WTC11 (cell line): Measurements from ENCODE around the gene LGI4. TPM values are rescaled to one million over a fixed set of nuclear protein-coding genes. Genes with fewer than 3 reads are reported as not detected.

Source experiments
- AFF4 ChIP-seq: sonication (generic); formaldehyde crosslinking; IDR thresholded peaks from 2 replicates; pipeline ENCODE4 v1.8.1; 2023; ENCODE audit warnings: mild to moderate bottlenecking, missing genetic modification reagents, borderline replicate concordance
- ERG ChIP-seq: fragments of 250-450 bp; sonication (Bioruptor Pico); IDR thresholded peaks from 2 replicates; pipeline ENCODE4 v1.8.0; 2021; ENCODE audit warnings: mild to moderate bottlenecking
- FOXJ3 ChIP-seq: sonication (generic); formaldehyde crosslinking; IDR thresholded peaks from 2 replicates; pipeline ENCODE4 v1.9.0; 2021; ENCODE audit warnings: missing genetic modification reagents, mild to moderate bottlenecking, borderline replicate concordance
- GRHL2 ChIP-seq: fragments of 250-450 bp; sonication (Bioruptor Pico); IDR thresholded peaks from 2 replicates; pipeline ENCODE4 v1.8.0; 2022; ENCODE audit warnings: mild to moderate bottlenecking, moderate library complexity; ENCODE audit not compliant: insufficient replicate concordance, severe bottlenecking
- JAZF1 ChIP-seq: fragments of 250-450 bp; sonication (Bioruptor Pico); IDR thresholded peaks from 2 replicates; pipeline ENCODE4 v1.9.0; 2021; ENCODE audit warnings: moderate library complexity, mild to moderate bottlenecking, inconsistent platforms
- NFATC4 ChIP-seq: fragments of 250-450 bp; sonication (Bioruptor Pico); IDR thresholded peaks from 2 replicates; pipeline ENCODE4 v1.9.0; 2021; ENCODE audit warnings: mild to moderate bottlenecking
- NR1H2 ChIP-seq: sonication (generic); formaldehyde crosslinking; IDR thresholded peaks from 2 replicates; pipeline ENCODE4 v1.9.0; 2021; ENCODE audit warnings: mild to moderate bottlenecking, moderate library complexity, missing genetic modification reagents
- PRDM15 ChIP-seq: sonication (generic); formaldehyde crosslinking; IDR thresholded peaks from 2 replicates; pipeline ENCODE4 v1.8.0; 2022; ENCODE audit warnings: missing genetic modification reagents
- USF1 ChIP-seq: sonication (generic); formaldehyde crosslinking; IDR thresholded peaks from 2 replicates; pipeline ENCODE4 v1.8.0; 2022; ENCODE audit warnings: mild to moderate bottlenecking, missing genetic modification reagents
- ZBTB21 ChIP-seq: sonication (generic); formaldehyde crosslinking; IDR thresholded peaks from 2 replicates; pipeline ENCODE4 v1.8.1; 2023; ENCODE audit warnings: mild to moderate bottlenecking, missing genetic modification reagents, borderline replicate concordance
- ZMAT4 ChIP-seq: fragments of 250-450 bp; sonication (Bioruptor Pico); IDR thresholded peaks from 2 replicates; pipeline ENCODE4 v1.9.0; 2021; ENCODE audit warnings: mild to moderate bottlenecking
- ZNF281 ChIP-seq: sonication (generic); formaldehyde crosslinking; IDR thresholded peaks from 2 replicates; pipeline ENCODE4 v1.8.0; 2023; ENCODE audit warnings: mild to moderate bottlenecking, missing genetic modification reagents
- ZNF416 ChIP-seq: fragments of 250-450 bp; sonication (Bioruptor Pico); IDR thresholded peaks from 2 replicates; pipeline ENCODE4 v1.9.0; 2021; ENCODE audit warnings: mild to moderate bottlenecking, inconsistent platforms
- ZNF512 ChIP-seq: sonication (generic); formaldehyde crosslinking; IDR thresholded peaks from 2 replicates; pipeline ENCODE4 v1.8.1; 2022; ENCODE audit warnings: missing genetic modification reagents, borderline replicate concordance
- total RNA-seq: library from RNA; stranded (reverse); gene quantifications from 3 replicates; pipeline ENCODE4 v1.2.3, GENCODE V29; 2021

Gene LGI4
- total RNA-seq, 1 experiment from 2014 or later, result 14.2 TPM

- TF ChIP-seq PRDM15 (CRISPR knock-in tag), result no peak
- TF ChIP-seq ZNF281 (CRISPR knock-in tag), result no peak
- TF ChIP-seq GRHL2 (CRISPR knock-in tag), result no peak
- no peak for TF ChIP-seq JAZF1 (CRISPR knock-in tag)
- TF ChIP-seq NR1H2, result no peak
- no peak for TF ChIP-seq ERG (CRISPR knock-in tag)
- no peak for TF ChIP-seq ZNF512 (CRISPR knock-in tag)
- no peak for TF ChIP-seq FOXJ3
- TF ChIP-seq ZMAT4 (CRISPR knock-in tag), result no peak
- no peak for TF ChIP-seq ZBTB21
- TF ChIP-seq ZNF416 (CRISPR knock-in tag), result no peak
- no peak for TF ChIP-seq USF1 (CRISPR knock-in tag)
- TF ChIP-seq NFATC4 (CRISPR knock-in tag), result no peak
- TF ChIP-seq AFF4, result no peak
Measured at GRCh38 chr19:35099897-35100275, 35.0 kb downstream of the LGI4 start (continued).
